Measurements from ENCODE around the gene FNDC7. TPM values are rescaled to one million over a fixed set of nuclear protein-coding genes. Genes with fewer than 3 reads are reported as not detected.

FNDC7 gene
- total RNA-seq, 1 donor from 2014 or later = not detected

Other genes with a start within 250 kb of the FNDC7 start
- 2.8 TPM in 2 replicates for gene EEIG2, start 152.8 kb upstream of the FNDC7 start, total RNA-seq
- gene HENMT1, start 51.8 kb upstream of the FNDC7 start, total RNA-seq = 2.7 and 3.0 TPM in 2 replicates
- 9.3 and 23.1 TPM in 2 replicates for gene PRPF38B, start 20.6 kb upstream of the FNDC7 start, total RNA-seq
- 33.7 and 44.6 TPM in 2 replicates for gene STXBP3, start 33.8 kb downstream of the FNDC7 start, total RNA-seq
- gene AKNAD1, start 144.2 kb downstream of the FNDC7 start, total RNA-seq = 1.4 TPM in 1 of 2 replicates, not detected in the other
- gene GPSM2, start 164.1 kb downstream of the FNDC7 start, total RNA-seq = 6.8 and 8.5 TPM in 2 replicates

All from glomerular endothelial cell (primary cell).